T47D (cell line): ENCODE results near the gene AP1M1.

ENCODE experiments used
- DNase-seq, 2 experiments: peaks; one replicate each; pipeline versions ENCODE4 v3.0.0 to v3.0.0-alpha.2; 2011 to 2012; ENCODE audit warnings: low read depth in 1 of 2, low spot score in 1 of 2
- JUND ChIP-seq: IDR thresholded peaks from 2 replicates; pipeline ENCODE4 v1.6.1; 2012; ENCODE audit warnings: low read depth
- in situ Hi-C: cut with HindIII; loops from 2 replicates; pipeline ENCODE4 v1.10.0; 2016; ENCODE audit warnings: low sequenced_read_pairs, low pct_unique_long_range_greater_than_20kb

The AP1M1 gene

DNA sequence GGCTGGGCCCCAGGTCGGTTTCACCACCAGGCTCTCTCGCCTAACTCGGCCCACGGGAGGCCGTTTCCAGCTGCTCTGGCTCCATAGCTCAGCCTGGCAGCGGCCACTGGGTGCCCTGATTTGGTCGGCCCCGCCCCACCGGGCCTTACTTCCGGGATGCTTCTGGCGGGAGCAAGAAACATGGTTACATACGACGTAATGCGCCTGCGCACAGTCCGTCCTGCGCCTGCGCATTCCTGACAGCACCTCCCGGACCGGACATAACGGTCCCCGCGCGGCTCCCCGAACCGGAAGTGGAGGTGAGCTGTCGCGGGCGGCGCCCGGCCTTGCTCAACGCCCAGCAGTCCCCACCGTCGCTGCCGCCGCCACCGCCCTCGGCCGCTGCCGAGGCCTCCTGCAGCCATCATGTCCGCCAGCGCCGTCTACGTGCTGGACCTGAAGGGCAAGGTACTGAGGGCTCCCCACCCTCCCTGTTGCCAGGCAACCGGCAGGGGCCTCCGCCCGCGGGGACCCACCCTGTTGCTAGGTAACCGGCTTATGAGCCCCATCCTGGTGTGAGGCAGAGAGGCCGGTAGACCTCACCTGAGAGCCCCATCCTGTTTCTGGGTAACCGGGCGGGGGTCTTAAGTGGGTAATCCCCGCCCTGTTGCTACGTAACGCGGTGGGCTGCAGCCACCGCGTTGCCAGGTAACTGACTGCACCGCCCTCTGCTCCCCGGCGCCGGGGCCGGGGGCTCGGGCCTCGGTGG is at the start of gene AP1M1:
TSS of gene AP1M1 (plus strand) at position 290 of the 748 bp plus-strand sequence. CDS start at position 406, 116 bp downstream.
- DNase-seq, result peak; percentile 90 to 96
- in situ Hi-C loops, result no loop called here
- no peak for TF ChIP-seq JUND

GRCh38 chr19:16148443-16149229 is 49.1 kb upstream of the AP1M1 start:
- in situ Hi-C loops, result no loop called here

DNA sequence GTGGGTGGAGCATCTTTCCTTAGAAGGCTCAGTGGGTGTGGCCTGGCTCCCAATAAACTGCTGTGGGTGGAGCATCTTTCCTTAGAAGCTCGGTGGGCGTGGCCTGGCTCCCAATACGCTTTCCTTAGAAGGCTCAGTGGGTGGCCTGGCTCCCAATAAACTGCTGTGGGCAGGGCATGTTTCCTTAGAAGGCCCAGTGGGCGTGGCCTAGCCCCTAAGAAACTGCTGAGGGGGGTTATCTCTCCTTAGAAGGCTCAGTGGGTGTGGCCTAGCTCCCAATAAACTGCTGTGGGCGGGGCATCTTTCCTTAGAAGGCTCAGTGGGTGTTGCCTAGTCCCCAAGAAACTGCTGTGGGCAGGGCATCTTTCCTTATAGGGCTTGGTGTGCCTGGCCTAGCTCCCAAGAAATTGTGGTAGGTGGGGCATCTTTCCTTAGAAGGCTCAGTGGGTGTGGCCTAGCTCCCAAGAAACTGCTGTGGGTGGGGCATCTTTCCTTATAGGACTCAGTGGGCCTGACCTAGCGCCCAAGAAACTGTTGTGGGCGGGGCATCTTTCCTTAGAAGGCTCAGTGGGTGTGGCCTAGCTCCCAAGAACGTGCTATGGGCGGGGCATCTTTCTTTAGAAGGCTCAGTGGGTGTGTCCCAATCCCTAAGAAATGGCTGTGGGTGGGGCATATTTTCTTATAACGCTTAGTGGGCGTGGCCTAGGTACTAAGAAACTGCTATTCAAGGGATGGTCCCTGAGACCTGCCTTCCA is 44.0 kb upstream of the AP1M1 start:
- DNase-seq, result peak in 1 of 2 experiments; percentile 82
- no peak for TF ChIP-seq JUND
- in situ Hi-C loops, result no loop called here

More at GRCh38 chr19:16148443-16149229, 49.1 kb upstream of the AP1M1 start:
- no peak for TF ChIP-seq JUND
- no peak for DNase-seq

DNA sequence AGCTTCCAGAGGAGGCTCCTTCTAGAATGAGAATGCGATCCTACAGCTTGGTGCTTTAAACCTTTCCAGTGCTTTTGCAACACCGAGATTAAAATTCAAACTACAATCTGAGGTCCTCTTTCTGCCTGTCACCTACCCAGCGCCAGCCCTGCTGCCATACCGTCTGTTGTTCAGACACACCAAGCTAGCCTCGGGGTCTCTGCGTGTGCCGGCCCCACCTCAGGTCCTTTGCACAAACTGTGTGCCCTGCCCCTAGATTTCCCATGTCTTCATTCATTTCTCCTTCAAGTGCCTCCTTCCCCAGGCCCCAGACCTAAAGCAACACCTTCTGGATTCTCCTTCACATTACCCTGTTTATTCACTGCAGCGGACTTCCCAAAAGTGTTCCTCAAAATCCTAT is 43.2 kb upstream of the AP1M1 start:
- DNase-seq, result no peak
- TF ChIP-seq JUND, result no peak
- in situ Hi-C loops, result no loop called here

DNA sequence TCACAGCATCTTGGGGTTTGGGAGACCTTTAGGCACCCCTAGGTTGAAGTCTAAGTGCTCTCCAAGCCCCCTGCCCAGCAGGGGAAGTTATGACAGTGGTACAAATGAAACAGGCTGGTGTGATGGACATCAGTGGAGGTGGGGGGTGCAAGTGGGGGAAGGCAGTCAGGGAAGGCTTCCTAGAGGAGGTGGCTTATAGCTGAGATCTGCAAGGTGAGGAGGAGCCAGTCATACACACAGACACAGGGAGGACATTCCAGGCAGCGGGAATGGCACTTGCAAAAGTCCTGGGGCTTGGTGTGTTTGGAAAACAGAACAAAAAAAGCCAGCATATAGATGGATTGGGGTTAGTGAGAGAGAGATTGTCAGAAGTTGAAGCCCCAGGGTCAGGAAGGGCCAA is 42.6 kb upstream of the AP1M1 start:
- no peak for DNase-seq
- in situ Hi-C loops, result no loop called here
- no peak for TF ChIP-seq JUND

DNA sequence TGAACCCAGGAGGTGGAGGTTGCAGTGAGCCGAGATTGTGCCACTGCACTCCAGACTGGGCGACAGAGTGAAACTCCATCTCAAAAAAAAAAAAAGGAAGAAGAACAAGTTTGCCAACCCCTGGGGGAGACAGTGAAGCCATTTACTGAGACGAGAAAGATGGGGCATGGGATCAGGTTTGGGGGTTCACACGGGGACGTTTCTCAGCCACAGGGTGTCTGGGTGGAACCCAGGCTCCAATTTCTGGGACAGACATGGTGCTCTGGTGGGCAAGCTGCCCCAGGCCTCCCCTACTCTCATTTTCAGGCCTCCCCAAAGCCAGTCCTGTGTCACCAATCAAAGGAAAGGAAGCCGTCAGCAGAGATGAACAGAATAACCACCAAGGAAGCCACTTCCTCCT is 40.8 kb upstream of the AP1M1 start:
- DNase-seq, result no peak
- in situ Hi-C loops, result no loop called here
- TF ChIP-seq JUND, result no peak

GRCh38 chr19:16157601-16158000 is 40.1 kb upstream of the AP1M1 start:
- DNase-seq, result no peak

GRCh38 chr19:16159655-16160054 is 38.1 kb upstream of the AP1M1 start:
- in situ Hi-C loops, result no loop called here
- no peak for TF ChIP-seq JUND
- no peak for DNase-seq

More at GRCh38 chr19:16157601-16158000, 40.1 kb upstream of the AP1M1 start:
- TF ChIP-seq JUND, result no peak
- in situ Hi-C loops, result no loop called here

- no peak for TF ChIP-seq JUND
- in situ Hi-C loops, result no loop called here
- no peak for DNase-seq
These were observed 37.2 kb upstream of the AP1M1 start for GRCh38 chr19:16160445-16160942.

DNA sequence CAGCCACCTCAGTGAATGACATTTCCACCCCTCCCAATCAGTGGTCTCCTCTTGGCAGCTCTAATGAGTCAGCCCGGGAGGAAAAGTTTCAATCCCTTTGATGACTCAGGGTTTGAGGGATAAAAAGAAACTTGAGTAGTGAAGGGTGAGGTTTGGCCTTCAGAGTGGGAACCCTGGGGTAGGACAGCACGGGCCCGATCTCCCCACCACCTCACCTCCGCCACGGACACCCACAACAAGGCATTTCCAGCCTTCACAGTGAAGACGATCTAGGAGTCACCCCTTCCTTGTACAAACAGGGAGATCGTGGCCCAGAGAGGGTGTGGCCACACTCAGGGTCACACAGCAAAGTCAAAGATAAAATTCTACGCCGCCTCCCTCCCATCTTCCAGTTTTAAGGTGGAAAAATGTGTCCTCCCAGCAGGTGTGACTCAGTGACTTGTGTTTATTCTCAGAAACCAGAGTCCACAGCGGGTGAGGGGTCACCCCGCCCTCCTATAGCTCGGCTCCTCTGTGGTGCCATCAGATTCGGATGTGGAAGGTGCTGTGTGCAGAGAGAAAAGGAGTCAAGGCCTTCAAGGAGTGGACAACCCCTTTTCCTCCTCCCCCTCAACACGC is 36.7 kb upstream of the AP1M1 start:
- in situ Hi-C loops, result no loop called here
- no peak for TF ChIP-seq JUND
- DNase-seq, result no peak

DNA sequence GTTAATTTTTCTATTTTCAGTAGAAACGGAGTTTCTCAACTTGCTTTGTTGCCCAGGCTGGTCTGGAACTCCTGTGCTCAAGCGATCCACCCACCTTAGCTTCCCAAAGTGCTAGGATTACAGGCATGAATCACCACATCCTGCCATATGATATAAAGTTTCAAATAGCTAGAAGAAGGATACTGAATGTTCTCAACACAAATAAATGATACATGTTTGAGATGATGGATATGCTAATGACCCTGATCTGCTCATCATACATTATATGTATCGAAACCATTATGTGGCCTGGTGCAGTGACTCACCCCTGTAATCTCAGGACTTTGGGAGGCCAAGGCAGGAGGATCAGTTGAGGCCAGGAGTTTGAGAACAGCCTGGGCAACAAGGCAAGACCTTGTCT is 35.9 kb upstream of the AP1M1 start:
- in situ Hi-C loops, result no loop called here
- no peak for DNase-seq
- TF ChIP-seq JUND, result no peak
